GM21390 (cell line): ENCODE results near the gene NME8.

Source experiments
- ATAC-seq: cut with Tn5 transposase; IDR thresholded peaks from one replicate; pipeline ENCODE4 v1.9.1; 2021; ENCODE audit not compliant: unreplicated experiment

Gene NME8

GRCh38 chr7:37930226-37930948 is 82.0 kb downstream of the NME8 start:
- ATAC-seq: no peak

GRCh38 chr7:37932543-37932942 is 84.1 kb downstream of the NME8 start:
- no peak for ATAC-seq

DNA sequence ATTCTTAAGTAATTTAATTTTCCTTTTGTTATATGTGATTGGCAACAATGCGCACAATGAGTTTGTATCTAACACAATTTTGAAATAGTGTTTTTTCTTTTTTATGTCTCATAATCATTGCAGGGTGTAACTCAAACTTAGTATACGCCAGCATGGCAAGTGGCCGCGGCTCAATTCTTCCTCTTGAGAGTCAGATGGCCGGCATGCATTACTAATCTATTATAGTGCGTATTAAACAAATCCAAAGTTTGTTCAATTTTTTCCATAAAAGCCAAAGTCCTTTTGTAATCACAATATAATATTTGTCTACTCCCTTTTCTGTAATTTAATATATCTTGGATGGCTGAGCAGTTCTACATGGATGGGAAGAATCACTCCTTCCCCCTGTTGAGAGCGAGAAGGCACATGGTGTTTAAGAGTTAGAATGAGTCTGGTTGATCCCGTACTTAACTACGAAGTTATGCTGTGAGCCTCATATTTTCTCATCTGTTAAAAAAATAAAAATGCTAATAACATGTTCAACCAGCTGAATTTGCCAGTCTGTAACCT is 84.7 kb downstream of the NME8 start:
- no peak for ATAC-seq

GRCh38 chr7:37942934-37943610 is 94.7 kb downstream of the NME8 start:
- ATAC-seq: no peak

DNA sequence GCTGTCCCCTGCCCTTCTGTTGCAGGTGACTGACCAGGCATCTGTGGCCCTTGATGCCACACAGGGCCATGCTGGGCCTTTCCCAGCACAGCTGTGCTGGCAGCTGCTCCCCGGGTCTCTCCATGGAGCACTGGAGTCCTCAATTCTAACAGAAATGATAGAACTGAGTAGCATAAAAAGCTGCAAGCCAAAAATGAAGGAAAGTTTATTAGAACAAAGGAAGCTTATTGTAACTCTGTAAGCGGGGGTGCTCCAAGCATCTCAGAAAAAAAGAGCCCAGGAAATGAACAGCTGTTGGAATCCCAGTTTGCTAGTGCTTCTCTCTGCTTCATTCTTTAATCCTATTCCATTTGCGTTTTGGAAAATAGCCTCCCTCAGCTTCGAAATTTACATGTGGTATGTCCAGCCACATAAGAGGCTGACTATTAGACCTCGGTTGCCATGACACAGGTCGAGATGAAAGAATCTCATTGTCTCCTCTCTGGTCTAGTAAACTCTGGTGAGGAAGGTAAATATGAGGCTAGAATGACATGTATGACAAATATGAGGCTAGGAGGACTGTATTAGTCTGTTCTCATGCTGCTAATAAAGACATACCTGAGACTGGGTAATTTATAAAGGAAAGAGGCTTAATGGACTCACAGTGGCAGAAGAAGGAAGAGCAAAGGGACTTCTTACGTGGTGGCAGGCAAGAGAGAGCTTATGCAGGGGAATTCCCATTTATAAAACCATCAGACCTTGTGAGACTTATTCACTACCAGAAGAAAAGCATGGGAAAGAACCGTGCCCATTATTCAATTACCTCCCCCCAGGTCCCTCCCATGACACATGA is 95.7 kb downstream of the NME8 start:
- ATAC-seq: no peak

DNA sequence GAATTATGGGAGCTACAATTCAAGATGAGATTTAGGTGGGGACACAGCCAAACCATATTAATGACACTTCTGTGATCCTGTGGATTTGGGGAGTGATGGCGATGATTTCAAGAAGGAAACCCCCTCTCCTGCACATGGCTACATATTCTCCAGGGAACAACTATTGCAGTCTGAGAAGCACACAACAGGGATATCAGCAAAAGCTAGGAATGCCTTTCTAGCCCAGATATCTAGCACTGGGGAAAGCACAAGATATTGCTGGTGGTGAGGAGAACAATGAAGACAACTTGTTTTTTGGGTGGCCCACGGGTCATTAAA is 96.3 kb downstream of the NME8 start:
- no peak for ATAC-seq

GRCh38 chr7:37945336-37945735 is 96.9 kb downstream of the NME8 start:
- no peak for ATAC-seq

DNA sequence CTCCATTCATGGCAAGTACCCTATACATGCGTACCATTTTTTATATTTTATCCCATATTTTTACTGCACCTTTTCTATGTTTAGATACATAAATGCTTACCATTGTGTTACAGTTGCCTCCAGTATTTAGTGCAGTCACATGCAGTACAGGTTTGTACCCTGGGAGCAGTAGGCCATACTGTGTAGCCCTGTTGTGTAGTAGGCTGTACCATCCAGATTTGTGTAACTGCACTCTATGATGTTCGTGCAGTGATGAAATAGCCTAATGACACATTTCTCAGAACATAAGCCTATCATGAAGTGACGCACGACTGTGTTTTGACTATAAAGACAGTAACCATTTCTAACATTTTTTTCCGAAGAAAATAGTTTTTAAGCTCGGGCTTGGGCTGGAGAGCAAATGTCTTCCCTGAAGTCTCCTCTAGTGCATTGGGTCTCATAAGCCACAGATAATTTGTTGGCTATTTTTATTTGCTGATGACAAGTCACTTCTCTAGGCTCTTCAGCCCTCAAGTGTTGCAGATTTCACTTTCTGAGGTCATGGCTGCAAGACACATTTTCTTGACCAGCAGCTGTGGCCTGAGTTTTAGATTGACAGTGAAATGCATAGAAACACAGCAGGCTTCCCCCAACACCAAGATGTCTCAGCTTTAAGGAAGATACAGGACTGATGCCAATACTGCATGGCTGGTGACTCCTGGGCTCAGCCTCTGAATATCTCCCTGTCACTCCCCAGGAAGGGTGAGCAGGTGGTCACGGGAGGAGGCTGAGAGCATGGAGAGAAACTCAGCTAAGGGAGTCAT is 98.9 kb downstream of the NME8 start:
- ATAC-seq: no peak

GRCh38 chr7:37947941-37948210 is 99.5 kb downstream of the NME8 start:
- no peak for ATAC-seq
